Mesenchymal stem cell (in vitro differentiated cells and primary cell): ENCODE data around the gene USP24.

Source experiments
- DNase-seq: peaks from one replicate; pipeline ENCODE4 v3.0.0-alpha.2; 2013
- H2AFZ ChIP-seq: one replicate; pipeline ENCODE4 v1.6.1; 2013; ENCODE audit warnings: low read depth, mild to moderate bottlenecking, control low read depth, inconsistent platforms, low read length, moderate library complexity
- H2AK5ac ChIP-seq: 2 replicates; pipeline ENCODE4 v1.6.1; 2013; ENCODE audit warnings: low read length, moderate library complexity, mild to moderate bottlenecking, inconsistent platforms; ENCODE audit not compliant: severe bottlenecking
- H2BK120ac ChIP-seq: one replicate; pipeline ENCODE4 v1.6.1; 2013; ENCODE audit warnings: low read depth, mild to moderate bottlenecking, inconsistent platforms, low read length, moderate library complexity
- H2BK12ac ChIP-seq, 2 experiments: one replicate each; pipeline ENCODE4 v1.6.1; 2013; ENCODE audit warnings: inconsistent platforms in 2 of 2, low read length in 2 of 2, mild to moderate bottlenecking in 2 of 2, moderate library complexity in 2 of 2, control low read depth in 1 of 2
- H2BK15ac ChIP-seq: one replicate; pipeline ENCODE4 v1.6.1; 2013; ENCODE audit warnings: mild to moderate bottlenecking, low read depth, inconsistent platforms; ENCODE audit not compliant: poor library complexity, severe bottlenecking
- H2BK5ac ChIP-seq: 2 replicates; pipeline ENCODE4 v1.6.1; 2013; ENCODE audit warnings: low read depth, mild to moderate bottlenecking, low read length, control low read depth, inconsistent platforms; ENCODE audit not compliant: poor library complexity, severe bottlenecking
- H3K14ac ChIP-seq, 2 experiments: one replicate each; pipeline ENCODE4 v1.6.1; 2013; ENCODE audit warnings: inconsistent platforms in 2 of 2, low read length in 2 of 2, control low read depth in 1 of 2, mild to moderate bottlenecking in 1 of 2, moderate library complexity in 1 of 2
- H3K18ac ChIP-seq, 2 experiments: one replicate each; pipeline ENCODE4 v1.6.1; 2013; ENCODE audit warnings: inconsistent platforms in 2 of 2, low read length in 2 of 2, control low read depth in 1 of 2, low read depth in 1 of 2, mild to moderate bottlenecking in 1 of 2
- H3K23ac ChIP-seq, 2 experiments: one replicate each; pipeline ENCODE4 v1.6.1; 2013; ENCODE audit warnings: inconsistent platforms in 2 of 2, low read length in 2 of 2, mild to moderate bottlenecking in 2 of 2, moderate library complexity in 2 of 2, control low read depth in 1 of 2
- H3K27ac ChIP-seq: 2 replicates; pipeline ENCODE4 v1.5.1; 2013; ENCODE audit warnings: mild to moderate bottlenecking, moderate library complexity, low read length, control low read depth, inconsistent platforms; ENCODE audit not compliant: poor library complexity, severe bottlenecking
- H3K27me3 ChIP-seq, 2 experiments: 2 replicates each; pipeline versions ENCODE4 v1.6.1 to v1.7.0; 2013; ENCODE audit warnings: low read length in 2 of 2, mild to moderate bottlenecking in 2 of 2, moderate library complexity in 2 of 2, control low read depth in 1 of 2, inconsistent platforms in 1 of 2; ENCODE audit not compliant: control insufficient read depth in 1 of 2, insufficient read depth in 1 of 2
- H3K36me3 ChIP-seq, 2 experiments: 2 replicates each; pipeline versions ENCODE4 v1.6.1 to v1.7.0; 2013; ENCODE audit warnings: low read length in 2 of 2, control low read depth in 1 of 2, inconsistent platforms in 1 of 2, low read depth in 1 of 2, mild to moderate bottlenecking in 1 of 2; ENCODE audit not compliant: insufficient read depth in 2 of 2, control insufficient read depth in 1 of 2
- H3K4ac ChIP-seq, 2 experiments: one replicate each; pipeline ENCODE4 v1.6.1; 2013; ENCODE audit warnings: inconsistent platforms in 2 of 2, low read length in 2 of 2, mild to moderate bottlenecking in 2 of 2, moderate library complexity in 2 of 2, control low read depth in 1 of 2, low read depth in 1 of 2
- H3K4me1 ChIP-seq: 2 replicates; pipeline ENCODE4 v1.6.1; 2013; ENCODE audit warnings: low read depth, low read length, control low read depth; ENCODE audit not compliant: control insufficient read depth, insufficient read depth
- H3K4me2 ChIP-seq: 2 replicates; pipeline ENCODE4 v1.6.1; 2013; ENCODE audit warnings: low read length, mild to moderate bottlenecking, inconsistent platforms; ENCODE audit not compliant: poor library complexity, severe bottlenecking
- H3K4me3 ChIP-seq, 2 experiments: 2 replicates each; pipeline versions ENCODE4 v1.5.1 to v1.7.0; 2013; ENCODE audit warnings: low read length in 2 of 2, mild to moderate bottlenecking in 2 of 2, control low read depth in 1 of 2, low read depth in 1 of 2; ENCODE audit not compliant: insufficient read depth in 1 of 2
- H3K79me1 ChIP-seq: replicated peaks from 2 replicates; pipeline ENCODE4 v1.6.1; 2013; ENCODE audit warnings: mild to moderate bottlenecking, control low read depth, low read length, inconsistent platforms; ENCODE audit not compliant: poor library complexity, severe bottlenecking
- H3K9ac ChIP-seq: 2 replicates; pipeline ENCODE4 v1.7.0; 2013; ENCODE audit warnings: mild to moderate bottlenecking, low read length, moderate library complexity
- H3K9me3 ChIP-seq: 2 replicates; pipeline ENCODE4 v1.7.0; 2013; ENCODE audit warnings: mild to moderate bottlenecking, low read length; ENCODE audit not compliant: control insufficient read depth
- H4K8ac ChIP-seq: one replicate; pipeline ENCODE4 v1.6.1; 2013; ENCODE audit warnings: inconsistent platforms, mild to moderate bottlenecking, low read length, moderate library complexity
- H4K91ac ChIP-seq: one replicate; pipeline ENCODE4 v1.6.1; 2013; ENCODE audit warnings: mild to moderate bottlenecking, low read length, inconsistent platforms
- WGBS: methylation state at CpG from one replicate; pipeline ENCODE4 v1.1.7; 2013; ENCODE audit warnings: mixed read lengths; 5-methylcytosine and 5-hydroxymethylcytosine counted together

USP24 gene

GRCh38 chr1:55213885-55214211, 1.3 kb downstream of the USP24 start:
- Histone ChIP-seq H3K14ac (peak overlapping the region in 1 of 2 experiments; percentile 93), H3K79me1 (peaks cover 3% of the 10 kb centered on the region), H2BK120ac (no peak overlapping the region), H4K91ac (peak overlapping the region; percentile 3), H2BK5ac (no peak overlapping the region), H3K27me3 (no peaks in the 10 kb centered on the region), H3K9me3 (no peaks in the 10 kb centered on the region), H3K27ac (peak overlapping the region; percentile 14), H3K18ac (peak overlapping the region; percentile 81 to 100), H2BK15ac (no peak overlapping the region), H3K4me3 (peak overlapping the region; percentile 93 to 95), H3K4me2 (peak overlapping the region; percentile 85), H3K23ac (no peak overlapping the region), H2AFZ (no peak overlapping the region), H2BK12ac (peak overlapping the region in 1 of 2 experiments; percentile 71), H3K4me1 (peaks cover 4% of the 10 kb centered on the region), H4K8ac (no peak overlapping the region), H3K4ac (peak overlapping the region in 1 of 2 experiments; percentile 100), H2AK5ac (no peak overlapping the region), H3K36me3 (no peaks in the 10 kb centered on the region), H3K9ac (peak overlapping the region; percentile 91)
- WGBS = 3% methylated on average over 7 of the region's 7 CpGs
- no peak for DNase-seq

DNA sequence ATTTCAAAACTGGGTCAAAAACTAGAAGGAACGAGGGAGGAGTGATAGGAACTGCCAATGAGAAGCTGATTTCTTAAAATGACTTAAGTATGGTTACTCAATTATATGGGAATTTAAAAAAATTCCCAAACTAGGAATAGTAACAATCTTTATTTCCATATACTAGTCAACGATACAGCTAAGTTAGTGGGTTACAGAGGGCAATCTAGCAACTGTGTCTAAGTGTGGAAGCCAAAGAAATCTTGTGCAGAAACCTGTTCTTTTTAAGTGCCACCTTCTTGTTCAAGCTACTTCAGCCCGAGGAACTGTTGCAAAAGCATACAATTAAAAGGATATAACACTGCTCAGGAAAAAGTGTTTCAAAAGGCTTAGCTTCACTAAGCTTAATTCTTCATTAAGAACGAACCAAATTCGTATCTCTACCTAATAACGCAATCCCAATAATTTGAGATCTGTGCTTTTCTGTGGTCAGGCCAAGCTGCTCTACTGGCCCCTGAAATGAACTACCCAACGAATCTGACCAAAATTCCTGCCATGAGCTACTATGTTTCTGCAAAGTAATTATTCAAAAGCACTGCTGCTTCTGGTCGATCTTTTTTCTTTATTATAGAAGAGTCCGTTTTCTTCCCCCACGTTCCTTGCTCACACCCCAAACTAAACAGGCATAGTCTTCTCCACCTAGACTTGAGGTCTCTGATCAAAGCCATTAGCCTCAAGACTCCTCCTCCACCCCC, 1.8 kb downstream of the USP24 start:
- Histone ChIP-seq H3K9ac (peak overlapping the region; percentile 91), H3K79me1 (peaks cover 3% of the 10 kb centered on the region), H3K27ac (peak overlapping the region; percentile 14), H3K18ac (peak overlapping the region; percentile 71 to 81), H3K36me3 (no peaks in the 10 kb centered on the region), H2BK120ac (no peak overlapping the region), H3K23ac (no peak overlapping the region), H3K4me1 (peaks cover 4% of the 10 kb centered on the region), H3K27me3 (no peaks in the 10 kb centered on the region), H2BK15ac (no peak overlapping the region), H4K8ac (no peak overlapping the region), H3K4me2 (peak overlapping the region; percentile 85), H2AFZ (no peak overlapping the region), H3K14ac (peak overlapping the region in 1 of 2 experiments; percentile 93), H3K4me3 (peak overlapping the region; percentile 93 to 95), H4K91ac (no peak overlapping the region), H3K9me3 (no peaks in the 10 kb centered on the region), H2AK5ac (no peak overlapping the region), H2BK5ac (no peak overlapping the region), H2BK12ac (no peak overlapping the region), H3K4ac (peak overlapping the region in 1 of 2 experiments; percentile 100)
- no peak for DNase-seq
- 32% methylated on average over 9 of the region's 10 CpGs for WGBS

GRCh38 chr1:55212349-55213150, 2.6 kb downstream of the USP24 start:
- H3K14ac ChIP-seq = no peak overlapping the region
- H2BK120ac ChIP-seq = no peak overlapping the region
- peaks cover 4% of the 10 kb centered on the region for H3K4me1 ChIP-seq
- no peak for DNase-seq
- H4K8ac ChIP-seq = no peak overlapping the region
- H3K18ac ChIP-seq = no peak overlapping the region
- H3K79me1 ChIP-seq = peaks cover 3% of the 10 kb centered on the region
- peak overlapping the region in 1 of 2 experiments; percentile 93 for H3K4me3 ChIP-seq
- H3K36me3 ChIP-seq = no peaks in the 10 kb centered on the region
- H4K91ac ChIP-seq = no peak overlapping the region
- H3K23ac ChIP-seq = no peak overlapping the region
- H2BK12ac ChIP-seq = no peak overlapping the region
- no peak overlapping the region for H2BK5ac ChIP-seq
- no peak overlapping the region for H2AK5ac ChIP-seq
- H3K27ac ChIP-seq = no peak overlapping the region
- no peak overlapping the region for H2AFZ ChIP-seq
- H3K9ac ChIP-seq = peak overlapping the region; percentile 91
- H3K4ac ChIP-seq = no peak overlapping the region
- no peaks in the 10 kb centered on the region for H3K9me3 ChIP-seq
- peak overlapping the region; percentile 2 for H3K4me2 ChIP-seq
- 68% methylated on average over 9 of the region's 11 CpGs for WGBS
- peak overlapping the region; percentile 8 for H2BK15ac ChIP-seq
- H3K27me3 ChIP-seq = no peaks in the 10 kb centered on the region

DNA sequence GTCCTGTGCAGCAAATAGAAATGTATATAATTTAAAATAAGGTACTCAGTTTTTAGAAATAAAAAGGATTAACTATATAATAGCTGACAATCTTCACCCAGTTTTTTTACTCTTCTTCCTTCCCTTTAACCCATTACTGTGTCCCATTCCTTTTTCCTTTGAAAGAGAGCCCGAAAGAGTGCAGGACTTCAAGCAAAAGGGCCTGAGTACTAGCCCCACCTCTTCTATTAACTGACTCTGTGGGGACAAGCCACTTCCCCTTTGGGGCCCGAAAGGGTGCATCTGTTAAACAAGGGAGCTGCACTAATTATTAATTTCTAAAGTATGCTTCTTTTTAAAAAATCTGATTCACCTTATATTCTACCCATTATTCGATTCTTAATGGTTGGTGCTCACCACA, 3.3 kb downstream of the USP24 start:
- WGBS = 77% methylated on average over 2 of the region's 3 CpGs

More for the DNA sequence above, 3.3 kb downstream of the USP24 start:
- Histone ChIP-seq H2AFZ (no peak overlapping the region), H3K18ac (no peak overlapping the region), H3K27ac (no peak overlapping the region), H3K9me3 (no peaks in the 10 kb centered on the region), H4K8ac (no peak overlapping the region), H2BK5ac (no peak overlapping the region), H3K9ac (peak overlapping the region; percentile 8), H2BK12ac (no peak overlapping the region), H3K4me2 (peak overlapping the region; percentile 61), H3K23ac (no peak overlapping the region), H2AK5ac (no peak overlapping the region), H3K4me3 (peak overlapping the region in 1 of 2 experiments; percentile 7), H3K79me1 (peaks cover 4% of the 10 kb centered on the region), H3K27me3 (no peaks in the 10 kb centered on the region), H3K14ac (no peak overlapping the region), H2BK120ac (no peak overlapping the region), H2BK15ac (no peak overlapping the region), H3K36me3 (no peaks in the 10 kb centered on the region), H4K91ac (no peak overlapping the region), H3K4ac (no peak overlapping the region), H3K4me1 (peaks cover 5% of the 10 kb centered on the region)
- DNase-seq = no peak
